GM20431 (cell line): ENCODE data around the gene STPG2.
"Not testable (repeated sequence)": the region's sequence is repeated elsewhere in the genome, so short reads cannot be mapped to it uniquely, and the experiment has no call there.

Experiments used
- in situ Hi-C: fragments of 300-500 bp; cut with MseI, MboI; formaldehyde crosslinking; loops from one replicate; pipeline ENCODE4 v1.15.0; 2020; ENCODE audit warnings: low sequenced_read_pairs; ENCODE audit not compliant: unreplicated experiment

Gene STPG2

DNA sequence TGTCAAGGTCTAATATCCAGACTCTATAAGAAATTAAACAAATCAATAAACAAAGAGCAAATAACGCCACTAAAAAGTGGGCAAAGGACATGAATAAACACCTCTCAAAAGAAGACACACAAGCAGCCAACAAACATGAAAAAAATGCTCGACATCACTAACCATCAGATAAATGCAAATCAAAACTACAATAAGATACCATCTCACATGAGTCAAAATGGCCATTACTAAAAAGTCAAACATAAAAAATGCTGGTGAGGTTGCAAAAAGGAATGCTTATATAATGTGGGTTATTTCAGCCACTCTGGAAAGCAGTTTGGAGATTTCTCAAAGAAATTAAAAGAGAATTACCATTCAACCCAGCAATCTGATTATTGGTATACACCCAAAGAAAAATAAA lies 481.1 kb downstream of the STPG2 start:
- in situ Hi-C loops, result no loop called here

GRCh38 chr4:97656044-97656720 lies 487.1 kb downstream of the STPG2 start:
- in situ Hi-C loops, result no loop called here

DNA sequence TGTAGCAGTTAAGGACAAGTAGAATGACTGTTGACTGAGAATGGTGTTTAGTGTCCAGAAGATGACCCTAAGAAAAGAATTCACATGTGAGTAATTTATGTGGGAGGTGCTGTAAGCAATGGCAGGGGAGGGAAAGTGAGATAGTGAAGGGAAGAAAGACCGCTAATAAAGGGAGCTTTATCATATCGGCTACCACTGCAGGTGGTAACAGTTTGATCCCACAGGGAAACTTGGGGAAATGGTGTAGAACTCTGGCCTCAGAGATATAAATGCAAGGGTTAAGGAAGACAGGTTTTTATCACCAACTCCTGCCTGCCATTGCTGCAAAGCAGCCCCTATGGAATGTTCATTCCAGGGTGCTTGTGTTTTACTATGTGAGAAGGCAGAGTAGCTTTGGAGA lies 489.6 kb downstream of the STPG2 start:
- in situ Hi-C loops, result no loop called here

DNA sequence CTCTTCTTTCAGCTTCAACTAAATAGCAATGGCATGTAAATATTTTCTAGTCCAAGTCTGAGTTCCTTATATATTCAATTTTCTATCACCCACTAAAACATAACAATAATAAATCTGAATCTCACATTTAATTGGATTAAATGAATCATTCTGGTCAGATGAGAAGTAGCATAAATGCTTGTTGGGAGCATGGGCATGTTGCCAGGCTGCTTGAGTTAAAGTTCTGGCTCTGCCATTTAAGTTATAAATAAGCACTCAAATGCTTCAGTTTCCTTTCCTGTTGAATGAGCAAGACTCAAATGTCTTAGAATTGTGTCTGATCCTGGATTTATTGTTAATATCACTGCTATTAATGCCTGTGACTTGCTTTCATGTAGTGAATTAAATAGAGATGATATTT lies 496.3 kb downstream of the STPG2 start:
- in situ Hi-C loops, result no loop called here

GRCh38 chr4:97645071-97645821 lies 498.0 kb downstream of the STPG2 start:
- in situ Hi-C loops, result no loop called here

GRCh38 chr4:97643179-97643578 lies 500.1 kb downstream of the STPG2 start:
- in situ Hi-C loops, result no loop called here

DNA sequence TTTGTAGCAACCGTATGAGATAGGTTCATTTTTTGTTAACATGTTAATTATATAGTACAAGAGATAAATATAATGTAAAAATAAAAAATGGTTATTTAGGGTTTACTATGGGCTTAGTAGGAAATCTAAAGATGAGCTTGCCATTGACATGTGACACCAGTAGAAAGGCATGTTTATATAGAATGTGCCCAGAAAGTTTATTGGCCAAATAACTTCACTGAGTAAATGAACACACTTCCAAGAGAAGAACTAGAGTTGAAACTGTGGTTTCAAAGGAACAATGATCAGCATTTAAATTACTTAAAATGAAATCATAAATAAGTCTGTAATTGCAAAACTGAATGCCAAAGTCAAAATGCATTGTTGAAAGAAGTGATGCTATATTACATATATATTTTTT lies 503.3 kb downstream of the STPG2 start:
- in situ Hi-C loops, result no loop called here

DNA sequence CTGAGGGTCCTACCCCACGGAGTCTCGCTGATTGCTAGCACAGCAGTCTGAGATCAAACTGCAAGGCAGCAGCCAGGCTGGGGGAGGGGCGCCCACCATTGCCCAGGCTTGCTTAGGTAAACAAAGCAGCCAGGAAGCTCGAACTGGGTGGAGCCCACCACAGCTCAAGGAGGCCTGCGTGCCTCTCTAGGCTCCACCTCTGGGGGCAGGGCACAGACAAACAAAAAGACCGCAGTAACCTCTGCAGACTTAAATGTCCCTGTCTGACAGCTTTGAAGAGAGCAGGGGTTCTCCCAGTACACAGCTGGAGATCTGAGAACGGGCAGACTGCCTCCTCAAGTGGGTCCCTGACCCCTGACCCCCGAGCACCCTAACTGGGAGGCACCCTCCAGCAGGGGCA lies 509.4 kb downstream of the STPG2 start:
- in situ Hi-C loops, result not testable (repeated sequence)

GRCh38 chr4:97627750-97628149 lies 515.5 kb downstream of the STPG2 start:
- in situ Hi-C loops, result no loop called here

DNA sequence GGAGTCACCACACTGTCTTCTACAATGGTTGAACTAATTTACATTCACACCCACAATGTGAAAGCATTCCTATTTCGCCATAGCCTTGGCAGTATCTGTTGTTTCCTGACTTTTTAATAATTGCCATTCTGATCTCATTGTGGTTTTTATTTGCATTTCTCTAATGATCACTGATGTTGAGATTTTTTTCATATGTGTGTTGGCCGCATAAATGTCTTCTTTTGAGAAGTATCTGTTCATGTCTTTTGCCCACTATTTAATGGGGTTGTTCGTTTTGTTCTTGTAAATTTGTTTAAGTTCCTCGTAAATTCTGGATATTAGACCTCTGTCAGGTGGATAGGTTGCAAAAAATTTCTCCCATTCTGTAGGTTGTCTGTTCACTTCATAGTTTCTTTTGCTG lies 519.1 kb downstream of the STPG2 start:
- in situ Hi-C loops, result no loop called here

DNA sequence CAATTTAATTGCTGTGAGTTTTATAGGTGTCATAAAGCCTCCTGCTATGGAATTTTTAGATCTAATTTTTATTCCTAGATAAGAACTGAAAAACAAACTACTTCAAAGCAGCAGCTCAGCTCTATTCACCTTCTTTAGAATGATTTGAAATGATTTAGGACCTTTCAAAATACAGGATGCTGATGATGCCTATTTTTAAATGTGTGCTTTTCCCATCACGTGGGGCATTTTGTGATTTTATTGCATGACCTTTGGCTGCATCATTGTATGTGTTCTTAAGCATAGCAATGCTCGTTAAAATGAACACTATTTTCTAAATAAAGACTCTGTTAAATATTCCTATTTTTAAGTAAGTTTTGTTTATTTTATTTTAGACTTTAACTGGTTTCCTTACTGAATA lies 537.3 kb downstream of the STPG2 start:
- in situ Hi-C loops, result no loop called here

GRCh38 chr4:97593248-97593647 lies 550.0 kb downstream of the STPG2 start:
- in situ Hi-C loops, result no loop called here

DNA sequence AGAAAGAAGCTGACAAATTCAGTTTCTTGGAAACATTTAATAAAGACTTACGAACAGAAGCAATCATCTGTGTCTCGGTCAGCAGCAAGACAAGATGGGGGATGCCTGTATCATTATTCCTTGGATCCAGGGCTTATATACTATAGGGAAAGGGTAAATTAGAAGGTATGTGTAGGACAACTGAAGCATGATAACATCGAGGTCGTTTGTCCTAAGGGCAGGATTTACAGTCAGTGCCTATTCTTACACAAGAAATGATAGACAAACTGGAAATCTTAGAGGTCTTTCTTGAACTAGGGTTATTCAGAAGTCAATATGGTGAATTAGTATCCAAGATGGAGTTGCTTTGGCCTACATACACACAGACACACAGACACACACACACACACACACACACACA lies 553.0 kb downstream of the STPG2 start:
- in situ Hi-C loops, result no loop called here

DNA sequence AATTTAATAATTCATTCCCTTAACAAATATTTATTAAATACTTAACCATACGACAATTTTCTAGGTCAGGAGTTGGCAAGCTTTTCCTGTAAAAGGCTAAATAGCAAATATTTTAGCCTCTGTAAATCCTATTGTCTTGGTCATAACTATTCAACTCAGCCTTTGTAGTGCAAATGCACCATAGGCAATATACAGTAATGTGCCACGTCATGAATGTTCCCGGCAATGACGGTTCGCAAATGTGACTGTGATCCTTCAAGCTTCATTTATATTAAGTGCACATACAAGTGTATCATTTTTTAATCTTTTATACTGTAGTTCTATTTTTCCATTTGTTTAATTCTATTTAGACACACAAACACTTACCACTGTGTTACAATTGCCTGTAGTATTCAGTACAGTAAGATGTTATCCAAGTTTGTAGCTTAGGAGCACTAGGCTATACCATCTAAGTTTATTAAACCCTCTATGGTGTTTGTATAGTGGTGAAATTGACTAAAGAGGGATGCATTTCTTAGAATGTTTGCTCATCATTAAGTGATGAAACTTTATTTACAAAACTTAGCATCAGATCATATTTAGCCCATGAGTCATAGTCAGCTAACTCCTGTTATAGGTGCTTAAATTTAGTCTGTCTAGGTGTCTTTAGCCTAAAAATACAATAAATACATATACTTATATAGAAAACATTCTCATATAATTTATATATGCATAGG lies 553.6 kb downstream of the STPG2 start:
- in situ Hi-C loops, result no loop called here

GRCh38 chr4:97587912-97588311 lies 555.4 kb downstream of the STPG2 start:
- in situ Hi-C loops, result no loop called here

- in situ Hi-C loops, result no loop called here
Measured at GRCh38 chr4:97585274-97585673, 558.0 kb downstream of the STPG2 start.

DNA sequence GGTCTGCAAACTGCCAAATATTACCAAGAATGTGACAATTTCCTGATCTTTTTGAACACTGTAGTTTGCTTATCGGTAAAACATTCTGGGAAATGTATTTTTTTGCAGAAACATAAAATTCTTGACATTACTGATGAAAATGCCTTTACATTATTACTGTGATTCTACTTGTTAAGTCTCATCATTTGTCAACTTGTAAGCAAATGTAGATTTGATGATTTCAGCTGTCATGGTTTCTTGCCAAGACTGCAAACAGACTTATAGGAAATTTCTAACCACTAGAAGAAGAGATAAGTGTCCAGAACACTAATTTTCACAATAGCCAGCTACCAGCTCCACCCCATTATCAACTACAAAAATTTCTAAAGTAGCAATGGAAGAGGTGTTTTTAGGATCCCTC lies 560.4 kb downstream of the STPG2 start:
- in situ Hi-C loops, result no loop called here

- in situ Hi-C loops, result no loop called here
Measured at GRCh38 chr4:97577004-97577403, 566.3 kb downstream of the STPG2 start.

GRCh38 chr4:97560009-97560408 lies 583.3 kb downstream of the STPG2 start:
- in situ Hi-C loops, result no loop called here

DNA sequence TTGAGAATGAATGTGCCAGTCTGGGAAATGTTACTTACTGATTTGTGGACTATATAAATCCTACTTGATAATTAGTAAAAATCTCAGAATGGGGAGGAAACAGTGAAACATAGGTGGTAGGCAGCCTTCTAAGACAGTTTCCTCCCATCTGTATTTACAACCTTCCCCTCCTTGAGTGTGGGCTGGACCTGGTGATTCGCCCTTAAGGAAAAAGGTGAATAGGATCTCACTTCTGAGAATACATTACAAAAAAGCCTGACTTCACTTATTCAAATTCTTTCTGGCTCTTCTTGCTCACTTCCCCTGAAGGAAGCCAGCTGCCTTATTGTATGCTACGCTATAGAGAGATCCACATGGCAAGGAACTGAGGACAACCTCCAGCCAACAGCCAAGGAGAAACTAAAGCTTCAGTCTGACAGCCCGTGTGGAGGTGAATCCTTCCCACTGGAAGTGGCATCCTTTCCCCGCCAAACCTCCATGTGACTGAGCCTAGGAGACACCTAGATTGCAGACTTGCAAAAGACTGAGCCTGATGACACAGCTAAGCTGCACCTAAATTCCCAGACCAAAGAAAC lies 585.0 kb downstream of the STPG2 start:
- in situ Hi-C loops, result no loop called here

DNA sequence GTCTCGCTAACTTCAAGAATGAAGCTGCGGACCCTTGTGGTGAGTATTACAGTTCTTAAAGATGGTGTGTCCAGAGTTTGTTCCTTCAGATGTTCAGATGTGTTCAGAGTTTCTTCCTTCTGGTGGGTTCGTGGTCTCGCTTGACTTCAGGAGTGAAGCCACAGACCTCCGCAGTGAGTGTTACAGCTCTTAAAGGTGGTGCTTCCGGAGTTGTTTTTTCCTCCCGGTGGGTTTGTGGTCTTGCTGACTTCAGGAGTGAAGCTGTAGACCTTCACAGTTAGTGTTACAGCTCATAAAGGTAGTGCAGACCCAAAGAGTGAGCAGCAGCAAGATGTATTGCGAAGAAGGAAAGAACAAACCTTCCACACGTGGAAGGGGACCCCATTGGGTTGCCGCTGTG lies 592.6 kb downstream of the STPG2 start:
- in situ Hi-C loops, result not testable (repeated sequence)
